H9 (cell line): ENCODE results near the gene C5orf22. TPM values are rescaled to one million over a fixed set of nuclear protein-coding genes. Genes with fewer than 3 reads are reported as not detected.

Source experiments
- DNase-seq: peaks from one replicate; pipeline ENCODE4 v3.0.0-alpha.2; 2017
- H2AFZ ChIP-seq: one replicate; pipeline ENCODE4 v1.6.1; 2013; ENCODE audit warnings: mild to moderate bottlenecking, low read length, control low read depth, moderate library complexity
- H2AK5ac ChIP-seq: 2 replicates; pipeline ENCODE4 v1.6.1; 2013; ENCODE audit warnings: low read length, control low read depth, mixed read lengths; ENCODE audit not compliant: insufficient read length
- H2BK120ac ChIP-seq: one replicate; pipeline ENCODE4 v1.6.1; 2013; ENCODE audit warnings: low read depth, mild to moderate bottlenecking, low read length, control low read depth, inconsistent platforms; ENCODE audit not compliant: poor library complexity, severe bottlenecking
- H2BK12ac ChIP-seq: 2 replicates; pipeline ENCODE4 v1.6.1; 2013; ENCODE audit warnings: low read length, control low read depth, mixed read lengths, low read depth; ENCODE audit not compliant: insufficient read length
- H2BK15ac ChIP-seq: 2 replicates; pipeline ENCODE4 v1.6.1; 2013; ENCODE audit warnings: low read depth, low read length, control low read depth
- H2BK20ac ChIP-seq: one replicate; pipeline ENCODE4 v1.6.1; 2013; ENCODE audit warnings: low read depth, mild to moderate bottlenecking, low read length, control low read depth, inconsistent platforms; ENCODE audit not compliant: poor library complexity, severe bottlenecking
- H2BK5ac ChIP-seq: 2 replicates; pipeline ENCODE4 v1.6.1; 2013; ENCODE audit warnings: low read length, control low read depth, mixed read lengths; ENCODE audit not compliant: insufficient read length
- H3K14ac ChIP-seq: 2 replicates; pipeline ENCODE4 v1.6.1; 2013; ENCODE audit warnings: low read length, control low read depth; ENCODE audit not compliant: insufficient read depth
- H3K18ac ChIP-seq: 2 replicates; pipeline ENCODE4 v1.6.1; 2013; ENCODE audit warnings: low read depth, mild to moderate bottlenecking, mixed read lengths, low read length, control low read depth; ENCODE audit not compliant: insufficient read length
- H3K23ac ChIP-seq: 2 replicates; pipeline ENCODE4 v1.6.1; 2013; ENCODE audit warnings: low read length, control low read depth, mixed read lengths, low read depth; ENCODE audit not compliant: insufficient read length
- H3K23me2 ChIP-seq: 2 replicates; pipeline ENCODE4 v1.6.1; 2013; ENCODE audit warnings: low read depth, mild to moderate bottlenecking, mixed read lengths, low read length, control low read depth; ENCODE audit not compliant: insufficient read length, poor library complexity, severe bottlenecking
- H3K27ac ChIP-seq: 2 replicates; pipeline ENCODE4 v1.5.1; 2013; ENCODE audit warnings: low read length, control low read depth, mixed read lengths, low read depth; ENCODE audit not compliant: insufficient read length
- H3K27me3 ChIP-seq: 2 replicates; pipeline ENCODE4 v1.6.1; 2013; ENCODE audit warnings: low read length, control low read depth, inconsistent platforms; ENCODE audit not compliant: insufficient read depth
- H3K4ac ChIP-seq: 2 replicates; pipeline ENCODE4 v1.6.1; 2013; ENCODE audit warnings: low read depth, mild to moderate bottlenecking, control low read depth, inconsistent platforms, low read length, moderate library complexity
- H3K4me1 ChIP-seq: 2 replicates; pipeline ENCODE4 v1.6.1; 2013; ENCODE audit warnings: low read length, control low read depth, inconsistent platforms; ENCODE audit not compliant: insufficient read depth
- H3K4me2 ChIP-seq: 2 replicates; pipeline ENCODE4 v1.6.1; 2013; ENCODE audit warnings: low read length, control low read depth, mixed read lengths; ENCODE audit not compliant: insufficient read length, insufficient read depth
- H3K56ac ChIP-seq: 2 replicates; pipeline ENCODE4 v1.6.1; 2013; ENCODE audit warnings: low read depth, mild to moderate bottlenecking, mixed read lengths, low read length, control low read depth; ENCODE audit not compliant: insufficient read length
- H3K79me1 ChIP-seq: 2 replicates; pipeline ENCODE4 v1.6.1; 2013; ENCODE audit warnings: low read depth, mild to moderate bottlenecking, moderate library complexity, low read length, control low read depth, inconsistent platforms; ENCODE audit not compliant: insufficient read depth, poor library complexity, severe bottlenecking
- H3K79me2 ChIP-seq: 2 replicates; pipeline ENCODE4 v1.6.1; 2013; ENCODE audit warnings: low read length, control low read depth, inconsistent platforms; ENCODE audit not compliant: insufficient read depth
- H3K9ac ChIP-seq: 2 replicates; pipeline ENCODE4 v1.6.1; 2013; ENCODE audit warnings: low read length, control low read depth, mixed read lengths; ENCODE audit not compliant: insufficient read length; ENCODE audit errors: extremely low read depth
- H3K9me3 ChIP-seq: one replicate; pipeline ENCODE4 v1.6.1; 2013; ENCODE audit warnings: low read depth, low read length, inconsistent platforms; ENCODE audit not compliant: control insufficient read depth
- H3T11ph ChIP-seq: one replicate; pipeline ENCODE4 v1.6.1; 2013; ENCODE audit warnings: mild to moderate bottlenecking, low read length, control low read depth, inconsistent platforms
- H4K20me1 ChIP-seq: one replicate; pipeline ENCODE4 v1.6.1; 2013; ENCODE audit not compliant: control insufficient read depth, insufficient read length, insufficient read depth
- H4K5ac ChIP-seq: 2 replicates; pipeline ENCODE4 v1.6.1; 2013; ENCODE audit warnings: low read depth, mild to moderate bottlenecking, mixed read lengths, low read length, control low read depth; ENCODE audit not compliant: insufficient read length
- H4K8ac ChIP-seq: replicated peaks from 2 replicates; pipeline ENCODE4 v1.6.1; 2013; ENCODE audit warnings: low read length, control low read depth, mixed read lengths, low read depth; ENCODE audit not compliant: insufficient read length
- H4K91ac ChIP-seq: 2 replicates; pipeline ENCODE4 v1.6.1; 2013; ENCODE audit warnings: low read depth, mild to moderate bottlenecking, moderate library complexity, mixed read lengths, low read length, control low read depth; ENCODE audit not compliant: insufficient read length
- H3K27ac Mint-ChIP-seq, 3 experiments: 2 replicates in 2 of 3; 3 replicates in 1 of 3; pipeline ENCODE4 v1.8.0; 2020 to 2021; ENCODE audit warnings: mixed read lengths in 3 of 3, mild to moderate bottlenecking in 1 of 3, moderate library complexity in 1 of 3
- H3K27me3 Mint-ChIP-seq: 2 replicates; pipeline ENCODE4 v1.8.0; 2021; ENCODE audit warnings: low read depth, mild to moderate bottlenecking, moderate library complexity, mixed read lengths
- H3K36me3 Mint-ChIP-seq, 3 experiments: 2 replicates in 2 of 3; 3 replicates in 1 of 3; pipeline ENCODE4 v1.8.0; 2020 to 2021; ENCODE audit warnings: low read depth in 3 of 3, mixed read lengths in 3 of 3; ENCODE audit not compliant: insufficient read depth in 1 of 3
- H3K4me1 Mint-ChIP-seq, 2 experiments: 2 replicates each; pipeline ENCODE4 v1.8.0; 2020; ENCODE audit warnings: mixed read lengths in 2 of 2
- H3K4me3 Mint-ChIP-seq, 2 experiments: 2 replicates in 1 of 2; 3 replicates in 1 of 2; pipeline ENCODE4 v1.8.0; 2020 to 2021; ENCODE audit warnings: mild to moderate bottlenecking in 2 of 2, mixed read lengths in 2 of 2, moderate library complexity in 1 of 2
- H3K9me3 Mint-ChIP-seq, 2 experiments: 2 replicates in 1 of 2; 3 replicates in 1 of 2; pipeline ENCODE4 v1.8.0; 2020; ENCODE audit warnings: mild to moderate bottlenecking in 2 of 2, mixed read lengths in 2 of 2, moderate library complexity in 1 of 2
- CTCF ChIP-seq: fragments of 200-600 bp; sonication (generic); conservative IDR thresholded peaks from 3 replicates; pipeline ENCODE4 v1.8.0; 2021; ENCODE audit warnings: antibody characterized with exemption, mild to moderate bottlenecking
- WGBS: extraction: QIAGEN DNeasy Blood & Tissue Kit; methylation state at CpG from one replicate; pipeline ENCODE4 v1.1.7; 2013; ENCODE audit warnings: missing lambda C conversion rate, low lambda C conversion rate, mixed read lengths; ENCODE audit not compliant: insufficient read length; ENCODE audit errors: extremely low coverage; 5-methylcytosine and 5-hydroxymethylcytosine counted together
- total RNA-seq: library from RNA; stranded (reverse); gene quantifications from 2 replicates; pipeline ENCODE4 v1.2.1, GENCODE V29; 2021

The C5orf22 gene
- total RNA-seq, 1 experiment from 2014 or later: 34.0 TPM

DNA sequence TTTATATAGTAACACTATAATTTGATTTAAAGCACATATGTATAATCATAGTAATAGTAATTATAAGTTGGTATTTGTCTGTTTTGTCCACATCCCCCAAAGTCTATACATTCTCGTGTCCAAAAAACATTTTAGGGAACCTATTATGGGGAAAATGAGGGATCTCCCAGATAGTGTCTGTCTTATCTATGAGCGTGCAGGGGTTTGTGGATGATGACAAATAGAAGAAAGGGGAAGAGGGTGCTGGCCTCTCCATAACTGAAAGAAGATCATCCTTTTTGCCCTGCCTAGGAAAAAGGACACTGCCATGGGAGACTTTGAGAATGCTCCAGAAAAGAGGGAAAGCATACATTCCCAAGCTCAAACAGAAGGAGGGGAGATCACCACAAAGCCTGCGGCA is 45.3 kb downstream of the C5orf22 start:
- Histone ChIP-seq H3K56ac (no peak overlapping the region), H4K20me1 (no peaks in the 10 kb centered on the region), H4K91ac (no peak overlapping the region), H3K23me2 (no peaks in the 10 kb centered on the region), H3K4me2 (no peak overlapping the region), H3K4ac (no peak overlapping the region), H3K18ac (no peak overlapping the region), H3K79me2 (no peaks in the 10 kb centered on the region), H3K9me3 (no peaks in the 10 kb centered on the region), H2BK120ac (no peak overlapping the region), H2BK5ac (no peak overlapping the region), H4K5ac (no peak overlapping the region), H3K4me1 (no peaks in the 10 kb centered on the region), H3K9ac (no peak overlapping the region), H2BK15ac (no peak overlapping the region), H3K27me3 (no peaks in the 10 kb centered on the region), H3K27ac (no peak overlapping the region), H2AK5ac (no peak overlapping the region), H3T11ph (no peak overlapping the region), H2AFZ (no peak overlapping the region), H2BK20ac (no peak overlapping the region), H4K8ac (no peak overlapping the region), H3K14ac (no peak overlapping the region), H3K79me1 (no peaks in the 10 kb centered on the region), H2BK12ac (no peak overlapping the region), H3K23ac (no peak overlapping the region)
- no CpG with 5 or more reads among the region's 3 CpGs for whole genome bisulfite sequencing
- no peak overlapping the region for H3K4me3 Mint-ChIP-seq
- TF ChIP-seq CTCF: no peak
- H3K27me3 Mint-ChIP-seq: no peaks in the 10 kb centered on the region; the same call in 1 of the 2 replicates
- H3K9me3 Mint-ChIP-seq: peaks cover 0 to under 1% of the 10 kb centered on the region in 2 experiments; a peak in 1 of 5 replicates
- peaks cover 0 to 1% (median 0%) of the 10 kb centered on the region in 3 experiments; a peak in 1 of 7 replicates for H3K36me3 Mint-ChIP-seq
- H3K4me1 Mint-ChIP-seq: peaks cover 3 to 4% of the 10 kb centered on the region in 2 experiments; a peak in 2 of 4 replicates
- no peak overlapping the region for H3K27ac Mint-ChIP-seq
- DNase-seq: no peak
